Nephron progenitor cell (in vitro differentiated cells): Measurements from ENCODE around the gene HCRTR1.
A peak's percentile ranks its signal among the peaks of the same experiment; 100 is the strongest.

Experiments
- DNase-seq: peaks from one replicate; pipeline ENCODE4 v3.0.0; 2021
- H3K27ac Mint-ChIP-seq: 2 replicates; pipeline ENCODE4 v1.8.0; 2021; ENCODE audit warnings: mild to moderate bottlenecking, moderate library complexity, mixed read lengths
- H3K27me3 Mint-ChIP-seq: 2 replicates; pipeline ENCODE4 v1.8.0; 2021; ENCODE audit warnings: mild to moderate bottlenecking, low read depth, mixed read lengths; ENCODE audit not compliant: poor library complexity
- H3K36me3 Mint-ChIP-seq: 2 replicates; pipeline ENCODE4 v1.8.0; 2021; ENCODE audit warnings: low read depth, mixed read lengths
- H3K4me1 Mint-ChIP-seq: 2 replicates; pipeline ENCODE4 v1.8.0; 2021; ENCODE audit warnings: mixed read lengths
- H3K4me3 Mint-ChIP-seq: 2 replicates; pipeline ENCODE4 v1.8.0; 2021; ENCODE audit warnings: mild to moderate bottlenecking, moderate library complexity, mixed read lengths
- H3K9me3 Mint-ChIP-seq: 2 replicates; pipeline ENCODE4 v1.8.0; 2021; ENCODE audit warnings: mild to moderate bottlenecking, moderate library complexity, mixed read lengths
- CTCF ChIP-seq: fragments of 200-600 bp; sonication (generic); IDR thresholded peaks from 2 replicates; pipeline ENCODE4 v1.5.0; 2021; ENCODE audit warnings: antibody characterized with exemption

Gene HCRTR1

GRCh38 chr1:31662463-31662862, 45.0 kb downstream of the HCRTR1 start:
- no peaks in the 10 kb centered on the region for H3K9me3 Mint-ChIP-seq

GRCh38 chr1:31663622-31664452, 46.3 kb downstream of the HCRTR1 start:
- no peaks in the 10 kb centered on the region for H3K36me3 Mint-ChIP-seq
- H3K27me3 Mint-ChIP-seq, result peaks cover 10% of the 10 kb centered on the region
- peak; percentile 85 for TF ChIP-seq CTCF
- no peaks in the 10 kb centered on the region for H3K9me3 Mint-ChIP-seq
- no peak overlapping the region for H3K27ac Mint-ChIP-seq
- peaks cover 24% of the 10 kb centered on the region for H3K4me1 Mint-ChIP-seq
- no peak overlapping the region for H3K4me3 Mint-ChIP-seq
- DNase-seq, result peak; percentile 88

More at GRCh38 chr1:31662463-31662862, 45.0 kb downstream of the HCRTR1 start:
- Mint-ChIP-seq H3K4me3 (no peak overlapping the region), H3K27me3 (peaks cover 10% of the 10 kb centered on the region), H3K4me1 (peaks cover 19% of the 10 kb centered on the region), H3K36me3 (no peaks in the 10 kb centered on the region), H3K27ac (no peak overlapping the region)
- DNase-seq, result no peak
- no peak for TF ChIP-seq CTCF

- H3K4me1 Mint-ChIP-seq, result peaks cover 30% of the 10 kb centered on the region
- DNase-seq, result no peak
- no peak for TF ChIP-seq CTCF
- no peaks in the 10 kb centered on the region for H3K36me3 Mint-ChIP-seq
- H3K9me3 Mint-ChIP-seq, result no peaks in the 10 kb centered on the region
- H3K27me3 Mint-ChIP-seq, result peaks cover 14% of the 10 kb centered on the region
- H3K4me3 Mint-ChIP-seq, result no peak overlapping the region
- H3K27ac Mint-ChIP-seq, result no peak overlapping the region
Observed at GRCh38 chr1:31664528-31664927, 47.0 kb downstream of the HCRTR1 start.

- H3K36me3 Mint-ChIP-seq, result no peaks in the 10 kb centered on the region
Observed at GRCh38 chr1:31665234-31665878, 47.9 kb downstream of the HCRTR1 start.

GRCh38 chr1:31666263-31666963, 48.9 kb downstream of the HCRTR1 start:
- DNase-seq, result no peak
- H3K4me1 Mint-ChIP-seq, result peaks cover 39% of the 10 kb centered on the region

More at GRCh38 chr1:31665234-31665878, 47.9 kb downstream of the HCRTR1 start:
- Mint-ChIP-seq H3K9me3 (no peaks in the 10 kb centered on the region), H3K4me3 (no peak overlapping the region), H3K27ac (no peak overlapping the region), H3K4me1 (peaks cover 34% of the 10 kb centered on the region), H3K27me3 (peaks cover 17% of the 10 kb centered on the region)
- DNase-seq, result no peak
- no peak for TF ChIP-seq CTCF

More at GRCh38 chr1:31666263-31666963, 48.9 kb downstream of the HCRTR1 start:
- peaks cover 15% of the 10 kb centered on the region for H3K27me3 Mint-ChIP-seq
- peak overlapping the region; percentile 77 for H3K27ac Mint-ChIP-seq
- no peaks in the 10 kb centered on the region for H3K36me3 Mint-ChIP-seq
- TF ChIP-seq CTCF, result no peak
- no peak overlapping the region for H3K4me3 Mint-ChIP-seq
- H3K9me3 Mint-ChIP-seq, result no peaks in the 10 kb centered on the region
